H9 (cell line): ENCODE measurements around the gene DNMBP. TPM values are rescaled to one million over a fixed set of nuclear protein-coding genes. Genes with fewer than 3 reads are reported as not detected.

Experiments
- DNase-seq: peaks from one replicate; pipeline ENCODE4 v3.0.0-alpha.2; 2017
- H2AFZ ChIP-seq: one replicate; pipeline ENCODE4 v1.6.1; 2013; ENCODE audit warnings: mild to moderate bottlenecking, low read length, control low read depth, moderate library complexity
- H2AK5ac ChIP-seq: 2 replicates; pipeline ENCODE4 v1.6.1; 2013; ENCODE audit warnings: low read length, control low read depth, mixed read lengths; ENCODE audit not compliant: insufficient read length
- H2BK120ac ChIP-seq: one replicate; pipeline ENCODE4 v1.6.1; 2013; ENCODE audit warnings: low read depth, mild to moderate bottlenecking, low read length, control low read depth, inconsistent platforms; ENCODE audit not compliant: poor library complexity, severe bottlenecking
- H2BK12ac ChIP-seq: 2 replicates; pipeline ENCODE4 v1.6.1; 2013; ENCODE audit warnings: low read length, control low read depth, mixed read lengths, low read depth; ENCODE audit not compliant: insufficient read length
- H2BK15ac ChIP-seq: 2 replicates; pipeline ENCODE4 v1.6.1; 2013; ENCODE audit warnings: low read depth, low read length, control low read depth
- H2BK20ac ChIP-seq: one replicate; pipeline ENCODE4 v1.6.1; 2013; ENCODE audit warnings: low read depth, mild to moderate bottlenecking, low read length, control low read depth, inconsistent platforms; ENCODE audit not compliant: poor library complexity, severe bottlenecking
- H2BK5ac ChIP-seq: 2 replicates; pipeline ENCODE4 v1.6.1; 2013; ENCODE audit warnings: low read length, control low read depth, mixed read lengths; ENCODE audit not compliant: insufficient read length
- H3K14ac ChIP-seq: 2 replicates; pipeline ENCODE4 v1.6.1; 2013; ENCODE audit warnings: low read length, control low read depth; ENCODE audit not compliant: insufficient read depth
- H3K18ac ChIP-seq: 2 replicates; pipeline ENCODE4 v1.6.1; 2013; ENCODE audit warnings: low read depth, mild to moderate bottlenecking, mixed read lengths, low read length, control low read depth; ENCODE audit not compliant: insufficient read length
- H3K23ac ChIP-seq: 2 replicates; pipeline ENCODE4 v1.6.1; 2013; ENCODE audit warnings: low read length, control low read depth, mixed read lengths, low read depth; ENCODE audit not compliant: insufficient read length
- H3K23me2 ChIP-seq: 2 replicates; pipeline ENCODE4 v1.6.1; 2013; ENCODE audit warnings: low read depth, mild to moderate bottlenecking, mixed read lengths, low read length, control low read depth; ENCODE audit not compliant: insufficient read length, poor library complexity, severe bottlenecking
- H3K27ac ChIP-seq: 2 replicates; pipeline ENCODE4 v1.5.1; 2013; ENCODE audit warnings: low read length, control low read depth, mixed read lengths, low read depth; ENCODE audit not compliant: insufficient read length
- H3K27me3 ChIP-seq: 2 replicates; pipeline ENCODE4 v1.6.1; 2013; ENCODE audit warnings: low read length, control low read depth, inconsistent platforms; ENCODE audit not compliant: insufficient read depth
- H3K4ac ChIP-seq: 2 replicates; pipeline ENCODE4 v1.6.1; 2013; ENCODE audit warnings: low read depth, mild to moderate bottlenecking, control low read depth, inconsistent platforms, low read length, moderate library complexity
- H3K4me1 ChIP-seq: 2 replicates; pipeline ENCODE4 v1.6.1; 2013; ENCODE audit warnings: low read length, control low read depth, inconsistent platforms; ENCODE audit not compliant: insufficient read depth
- H3K4me2 ChIP-seq: 2 replicates; pipeline ENCODE4 v1.6.1; 2013; ENCODE audit warnings: low read length, control low read depth, mixed read lengths; ENCODE audit not compliant: insufficient read length, insufficient read depth
- H3K56ac ChIP-seq: 2 replicates; pipeline ENCODE4 v1.6.1; 2013; ENCODE audit warnings: low read depth, mild to moderate bottlenecking, mixed read lengths, low read length, control low read depth; ENCODE audit not compliant: insufficient read length
- H3K79me1 ChIP-seq: 2 replicates; pipeline ENCODE4 v1.6.1; 2013; ENCODE audit warnings: low read depth, mild to moderate bottlenecking, moderate library complexity, low read length, control low read depth, inconsistent platforms; ENCODE audit not compliant: insufficient read depth, poor library complexity, severe bottlenecking
- H3K79me2 ChIP-seq: 2 replicates; pipeline ENCODE4 v1.6.1; 2013; ENCODE audit warnings: low read length, control low read depth, inconsistent platforms; ENCODE audit not compliant: insufficient read depth
- H3K9ac ChIP-seq: 2 replicates; pipeline ENCODE4 v1.6.1; 2013; ENCODE audit warnings: low read length, control low read depth, mixed read lengths; ENCODE audit not compliant: insufficient read length; ENCODE audit errors: extremely low read depth
- H3K9me3 ChIP-seq: one replicate; pipeline ENCODE4 v1.6.1; 2013; ENCODE audit warnings: low read depth, low read length, inconsistent platforms; ENCODE audit not compliant: control insufficient read depth
- H3T11ph ChIP-seq: one replicate; pipeline ENCODE4 v1.6.1; 2013; ENCODE audit warnings: mild to moderate bottlenecking, low read length, control low read depth, inconsistent platforms
- H4K20me1 ChIP-seq: one replicate; pipeline ENCODE4 v1.6.1; 2013; ENCODE audit not compliant: control insufficient read depth, insufficient read length, insufficient read depth
- H4K5ac ChIP-seq: 2 replicates; pipeline ENCODE4 v1.6.1; 2013; ENCODE audit warnings: low read depth, mild to moderate bottlenecking, mixed read lengths, low read length, control low read depth; ENCODE audit not compliant: insufficient read length
- H4K8ac ChIP-seq: replicated peaks from 2 replicates; pipeline ENCODE4 v1.6.1; 2013; ENCODE audit warnings: low read length, control low read depth, mixed read lengths, low read depth; ENCODE audit not compliant: insufficient read length
- H4K91ac ChIP-seq: 2 replicates; pipeline ENCODE4 v1.6.1; 2013; ENCODE audit warnings: low read depth, mild to moderate bottlenecking, moderate library complexity, mixed read lengths, low read length, control low read depth; ENCODE audit not compliant: insufficient read length
- H3K27ac Mint-ChIP-seq, 3 experiments: 2 replicates in 2 of 3; 3 replicates in 1 of 3; pipeline ENCODE4 v1.8.0; 2020 to 2021; ENCODE audit warnings: mixed read lengths in 3 of 3, mild to moderate bottlenecking in 1 of 3, moderate library complexity in 1 of 3
- H3K27me3 Mint-ChIP-seq: 2 replicates; pipeline ENCODE4 v1.8.0; 2021; ENCODE audit warnings: low read depth, mild to moderate bottlenecking, moderate library complexity, mixed read lengths
- H3K36me3 Mint-ChIP-seq, 3 experiments: 2 replicates in 2 of 3; 3 replicates in 1 of 3; pipeline ENCODE4 v1.8.0; 2020 to 2021; ENCODE audit warnings: low read depth in 3 of 3, mixed read lengths in 3 of 3; ENCODE audit not compliant: insufficient read depth in 1 of 3
- H3K4me1 Mint-ChIP-seq, 2 experiments: 2 replicates each; pipeline ENCODE4 v1.8.0; 2020; ENCODE audit warnings: mixed read lengths in 2 of 2
- H3K4me3 Mint-ChIP-seq, 2 experiments: 2 replicates in 1 of 2; 3 replicates in 1 of 2; pipeline ENCODE4 v1.8.0; 2020 to 2021; ENCODE audit warnings: mild to moderate bottlenecking in 2 of 2, mixed read lengths in 2 of 2, moderate library complexity in 1 of 2
- H3K9me3 Mint-ChIP-seq, 2 experiments: 2 replicates in 1 of 2; 3 replicates in 1 of 2; pipeline ENCODE4 v1.8.0; 2020; ENCODE audit warnings: mild to moderate bottlenecking in 2 of 2, mixed read lengths in 2 of 2, moderate library complexity in 1 of 2
- WGBS: extraction: QIAGEN DNeasy Blood & Tissue Kit; methylation state at CpG from one replicate; pipeline ENCODE4 v1.1.7; 2013; ENCODE audit warnings: missing lambda C conversion rate, low lambda C conversion rate, mixed read lengths; ENCODE audit not compliant: insufficient read length; ENCODE audit errors: extremely low coverage; 5-methylcytosine and 5-hydroxymethylcytosine counted together
- total RNA-seq: library from RNA; stranded (reverse); gene quantifications from 2 replicates; pipeline ENCODE4 v1.2.1, GENCODE V29; 2021
- TF ChIP-seq, protein P1 (sequence below): fragments of 200-600 bp; sonication (generic); conservative IDR thresholded peaks from 3 replicates; pipeline ENCODE4 v1.8.0; 2021; ENCODE audit warnings: antibody characterized with exemption, mild to moderate bottlenecking

DNMBP gene
- total RNA-seq, 1 experiment from 2014 or later = 25.6 TPM

DNA sequence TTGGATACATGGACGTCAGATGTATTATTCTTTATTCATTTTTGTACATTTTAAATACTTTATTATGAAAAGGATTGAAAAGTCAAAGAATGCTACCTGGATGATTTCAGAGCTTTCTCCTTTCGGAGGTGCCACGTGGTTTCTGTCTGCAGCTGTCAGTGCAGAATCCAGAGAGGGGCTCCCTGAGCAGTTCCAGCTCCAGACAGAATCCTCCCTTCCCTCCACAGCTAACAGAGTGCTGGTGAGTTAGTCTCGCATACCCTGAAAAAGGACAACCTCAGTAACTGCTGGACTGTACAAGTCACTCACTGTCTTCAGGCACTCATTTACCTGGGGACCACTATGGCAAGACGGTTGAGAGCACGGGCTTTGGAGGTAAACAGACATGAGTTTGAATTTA lies 10.9 kb downstream of the DNMBP start:
- H3K14ac ChIP-seq = no peak overlapping the region
- Mint-ChIP-seq H3K4me3 (no peak overlapping the region), H3K4me1 (peaks cover 19 to 20% of the 10 kb centered on the region in 2 experiments), H3K36me3 (peaks cover 0 to 2% (median 0%) of the 10 kb centered on the region in 3 experiments; a peak in 2 of 7 replicates), H3K9me3 (no peaks in the 10 kb centered on the region; a peak in 1 of 5 replicates), H3K27me3 (no peaks in the 10 kb centered on the region), H3K27ac (no peak overlapping the region)
- no peaks in the 10 kb centered on the region for H3K9me3 ChIP-seq
- no peak overlapping the region for H2BK15ac ChIP-seq
- H4K91ac ChIP-seq = no peak overlapping the region
- H4K20me1 ChIP-seq = no peaks in the 10 kb centered on the region
- no peak overlapping the region for H2BK5ac ChIP-seq
- H3K4me2 ChIP-seq = no peak overlapping the region
- no peak overlapping the region for H3K18ac ChIP-seq
- no peak overlapping the region for H4K8ac ChIP-seq
- no peak overlapping the region for H3K23ac ChIP-seq
- H3K9ac ChIP-seq = no peak overlapping the region
- H2AFZ ChIP-seq = no peak overlapping the region
- H3K27me3 ChIP-seq = no peaks in the 10 kb centered on the region
- peaks cover 3% of the 10 kb centered on the region for H3K79me1 ChIP-seq
- H3K79me2 ChIP-seq = no peaks in the 10 kb centered on the region
- TF ChIP-seq, protein P1, sequence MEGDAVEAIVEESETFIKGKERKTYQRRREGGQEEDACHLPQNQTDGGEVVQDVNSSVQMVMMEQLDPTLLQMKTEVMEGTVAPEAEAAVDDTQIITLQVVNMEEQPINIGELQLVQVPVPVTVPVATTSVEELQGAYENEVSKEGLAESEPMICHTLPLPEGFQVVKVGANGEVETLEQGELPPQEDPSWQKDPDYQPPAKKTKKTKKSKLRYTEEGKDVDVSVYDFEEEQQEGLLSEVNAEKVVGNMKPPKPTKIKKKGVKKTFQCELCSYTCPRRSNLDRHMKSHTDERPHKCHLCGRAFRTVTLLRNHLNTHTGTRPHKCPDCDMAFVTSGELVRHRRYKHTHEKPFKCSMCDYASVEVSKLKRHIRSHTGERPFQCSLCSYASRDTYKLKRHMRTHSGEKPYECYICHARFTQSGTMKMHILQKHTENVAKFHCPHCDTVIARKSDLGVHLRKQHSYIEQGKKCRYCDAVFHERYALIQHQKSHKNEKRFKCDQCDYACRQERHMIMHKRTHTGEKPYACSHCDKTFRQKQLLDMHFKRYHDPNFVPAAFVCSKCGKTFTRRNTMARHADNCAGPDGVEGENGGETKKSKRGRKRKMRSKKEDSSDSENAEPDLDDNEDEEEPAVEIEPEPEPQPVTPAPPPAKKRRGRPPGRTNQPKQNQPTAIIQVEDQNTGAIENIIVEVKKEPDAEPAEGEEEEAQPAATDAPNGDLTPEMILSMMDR = no peak
- no peak overlapping the region for H4K5ac ChIP-seq
- no peak overlapping the region for H3T11ph ChIP-seq
- H3K27ac ChIP-seq = no peak overlapping the region
- H2BK12ac ChIP-seq = no peak overlapping the region
- H3K56ac ChIP-seq = no peak overlapping the region
- WGBS = no CpG with 5 or more reads among the region's 6 CpGs
- no peak overlapping the region for H2BK20ac ChIP-seq
- H2AK5ac ChIP-seq = no peak overlapping the region
- no peak overlapping the region for H2BK120ac ChIP-seq
- no peaks in the 10 kb centered on the region for H3K23me2 ChIP-seq
- H3K4ac ChIP-seq = no peak overlapping the region
- no peaks in the 10 kb centered on the region; the same call in 1 of the 2 replicates for H3K4me1 ChIP-seq
- no peak for DNase-seq
